Calu3 (cell line): ENCODE data around the gene RC3H2. TPM values are rescaled to one million over a fixed set of nuclear protein-coding genes. Genes with fewer than 3 reads are reported as not detected.

Source experiments
- BruUV-seq: library from RNA; stranded (reverse); fragments of 400-500 nt; replicated peaks from 2 replicates; lab custom pipeline; 2021; lab: Mats Ljungman, UMichigan
- CTCF ChIA-PET: fragments of 300-600 bp; sonication (Branson Sonifier 250); formaldehyde crosslinking; loops from one replicate; lab custom pipeline; 2022; ENCODE audit warnings: antibody characterized with exemption; lab: Charles Lee
- DNase-seq: peaks from one replicate; pipeline ENCODE4 v3.0.0; 2022
- H3K27ac Mint-ChIP-seq: one replicate; pipeline ENCODE4 v1.8.0; 2022; ENCODE audit warnings: mixed read lengths; ENCODE audit not compliant: unreplicated experiment
- H3K27me3 Mint-ChIP-seq: one replicate; pipeline ENCODE4 v1.8.0; 2022; ENCODE audit warnings: mixed read lengths; ENCODE audit not compliant: unreplicated experiment
- H3K36me3 Mint-ChIP-seq: one replicate; pipeline ENCODE4 v1.8.0; 2022; ENCODE audit warnings: mild to moderate bottlenecking, moderate library complexity, mixed read lengths; ENCODE audit not compliant: insufficient read depth, unreplicated experiment
- H3K4me1 Mint-ChIP-seq: one replicate; pipeline ENCODE4 v1.8.0; 2022; ENCODE audit warnings: mild to moderate bottlenecking, low read depth, mixed read lengths; ENCODE audit not compliant: unreplicated experiment
- H3K4me3 Mint-ChIP-seq: one replicate; pipeline ENCODE4 v1.8.0; 2022; ENCODE audit warnings: mild to moderate bottlenecking, low read depth, moderate library complexity, mixed read lengths; ENCODE audit not compliant: unreplicated experiment
- H3K9me3 Mint-ChIP-seq: one replicate; pipeline ENCODE4 v1.8.0; 2022; ENCODE audit warnings: low read depth, mixed read lengths; ENCODE audit not compliant: unreplicated experiment
- CTCF ChIP-seq: fragments of 200-600 bp; IDR thresholded peaks from one replicate; pipeline ENCODE4 v1.8.0; 2022; ENCODE audit warnings: antibody characterized with exemption; ENCODE audit not compliant: unreplicated experiment
- intact Hi-C: fragments of 100-400 bp; cut with micrococcal nuclease; formaldehyde crosslinking; loops from one replicate; pipeline ENCODE4 v1.10.0; 2022; ENCODE audit not compliant: unreplicated experiment
- total RNA-seq: library from RNA; stranded (reverse); gene quantifications from 2 replicates; pipeline ENCODE4 v1.2.3, GENCODE V29; 2022

The RC3H2 gene
- total RNA-seq, 1 experiment from 2014 or later = 45.5 TPM

- Mint-ChIP-seq H3K27me3 (no peaks in the 10 kb centered on the region), H3K27ac (no peak overlapping the region), H3K9me3 (no peaks in the 10 kb centered on the region), H3K4me1 (no peaks in the 10 kb centered on the region), H3K36me3 (peaks cover 15% of the 10 kb centered on the region), H3K4me3 (no peak overlapping the region)
- TF ChIP-seq CTCF = no peak
- intact Hi-C loops = no loop called here
- no peak for DNase-seq
- CTCF ChIA-PET = interaction anchor here (0.9 kb wide), 1 partner anchor 40 kb away, joined by 3 read pairs; the partner anchor contains the start of gene RABGAP1
- BruUV-seq = no TSS peak
Observed at GRCh38 chr9:122900791-122901190, 4.4 kb downstream of the RC3H2 start.

GRCh38 chr9:122897969-122898368, 7.2 kb downstream of the RC3H2 start:
- intact Hi-C loops = no loop called here
- TF ChIP-seq CTCF = no peak
- Mint-ChIP-seq H3K4me1 (no peaks in the 10 kb centered on the region), H3K27me3 (no peaks in the 10 kb centered on the region), H3K4me3 (no peak overlapping the region), H3K9me3 (no peaks in the 10 kb centered on the region), H3K36me3 (peaks cover 7% of the 10 kb centered on the region), H3K27ac (no peak overlapping the region)
- no TSS peak for BruUV-seq
- DNase-seq = no peak
- CTCF ChIA-PET = no interaction called here

- no TSS peak for BruUV-seq
- Mint-ChIP-seq H3K4me1 (no peaks in the 10 kb centered on the region), H3K36me3 (peaks cover 14% of the 10 kb centered on the region), H3K27me3 (no peaks in the 10 kb centered on the region), H3K4me3 (no peak overlapping the region), H3K9me3 (no peaks in the 10 kb centered on the region), H3K27ac (no peak overlapping the region)
- intact Hi-C loops = no loop called here
- TF ChIP-seq CTCF = no peak
- CTCF ChIA-PET = no interaction called here
- DNase-seq = no peak
Observed at GRCh38 chr9:122888480-122888879, 16.7 kb downstream of the RC3H2 start.

- Mint-ChIP-seq H3K4me1 (no peaks in the 10 kb centered on the region), H3K27me3 (no peaks in the 10 kb centered on the region), H3K9me3 (no peaks in the 10 kb centered on the region), H3K27ac (no peak overlapping the region), H3K4me3 (no peak overlapping the region), H3K36me3 (peaks cover 6% of the 10 kb centered on the region)
- CTCF ChIA-PET = no interaction called here
- no TSS peak for BruUV-seq
- TF ChIP-seq CTCF = no peak
- no peak for DNase-seq
- intact Hi-C loops = no loop called here
Observed at GRCh38 chr9:122883125-122883524, 22.0 kb downstream of the RC3H2 start.
